NCI-H82 treated with DMSO at 0.1 percent for 48 hours (cell line): ENCODE data around the gene DNAJC18.

ENCODE experiments used
- DNase-seq: peaks from one replicate; lab custom pipeline; 2025; ENCODE audit not compliant: unreplicated experiment; lab: John Stamatoyannopoulos, UW

Gene DNAJC18

GRCh38 chr5:139371482-139372435 lies 67.6 kb downstream of the DNAJC18 start:
- DNase-seq, result no peak

- DNase-seq, result no peak
These were observed 70.1 kb downstream of the DNAJC18 start for GRCh38 chr5:139369181-139369580.

GRCh38 chr5:139368613-139369012 lies 70.7 kb downstream of the DNAJC18 start:
- no peak for DNase-seq

DNA sequence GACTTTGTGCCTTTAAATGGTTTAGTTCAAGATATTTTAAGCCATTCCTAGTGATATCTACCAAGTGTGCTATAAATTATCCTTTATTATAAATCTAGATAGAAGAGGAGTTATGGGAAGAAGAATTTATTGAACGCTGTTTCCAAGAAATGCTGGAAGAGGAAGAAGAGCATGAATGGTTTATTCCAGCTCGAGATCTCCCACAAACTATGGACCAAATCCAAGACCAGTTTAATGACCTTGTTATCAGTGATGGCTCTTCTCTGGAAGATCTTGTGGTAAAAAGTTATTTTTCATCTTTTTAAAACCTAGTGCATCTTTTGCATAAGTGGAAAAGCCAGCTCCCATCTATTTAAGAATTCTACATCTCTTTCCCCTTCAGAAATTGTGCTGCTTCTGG lies 74.9 kb downstream of the DNAJC18 start:
- no peak for DNase-seq

DNA sequence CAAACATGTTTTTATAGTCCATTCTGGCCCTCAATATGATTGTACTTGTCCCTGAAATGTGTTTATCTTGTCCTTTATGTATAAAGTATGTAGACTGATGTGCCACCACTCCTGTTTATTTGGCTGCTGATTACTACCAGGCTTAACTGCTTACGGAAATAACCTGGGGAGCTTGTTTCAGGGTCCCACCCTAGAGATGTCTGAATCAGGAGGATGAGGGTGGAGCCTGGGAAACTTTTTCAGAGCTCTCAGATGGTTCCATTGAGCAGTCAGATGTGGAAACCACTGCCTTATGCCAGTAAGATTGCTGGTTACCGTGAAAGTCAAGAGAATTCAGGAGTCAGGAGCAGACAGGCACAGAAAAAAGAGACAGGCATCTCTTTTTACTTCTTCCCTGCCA lies 75.4 kb downstream of the DNAJC18 start:
- no peak for DNase-seq

GRCh38 chr5:139361835-139362429 lies 77.4 kb downstream of the DNAJC18 start:
- no peak for DNase-seq

DNA sequence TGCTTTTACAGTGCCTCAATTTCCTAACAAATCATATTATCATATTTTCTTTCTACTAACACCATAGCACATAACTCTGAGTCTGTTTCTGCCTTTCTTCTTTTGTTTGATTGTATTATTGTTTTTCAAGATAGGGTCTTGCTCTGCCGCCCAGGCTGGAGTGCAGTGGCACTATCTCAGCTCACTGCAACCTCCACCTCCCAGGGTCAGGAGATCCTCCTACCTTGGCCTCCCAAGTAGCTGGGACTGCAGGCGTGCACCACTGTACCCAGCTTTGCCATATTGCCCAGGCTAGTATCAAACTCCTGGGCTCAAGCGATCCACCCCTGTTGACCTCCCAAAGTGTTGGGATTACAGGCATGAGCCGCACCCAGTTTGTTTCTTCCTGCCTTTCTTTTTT lies 78.9 kb downstream of the DNAJC18 start:
- DNase-seq, result no peak
